ENCODE measurements around the gene ATP5F1D.

DNA sequence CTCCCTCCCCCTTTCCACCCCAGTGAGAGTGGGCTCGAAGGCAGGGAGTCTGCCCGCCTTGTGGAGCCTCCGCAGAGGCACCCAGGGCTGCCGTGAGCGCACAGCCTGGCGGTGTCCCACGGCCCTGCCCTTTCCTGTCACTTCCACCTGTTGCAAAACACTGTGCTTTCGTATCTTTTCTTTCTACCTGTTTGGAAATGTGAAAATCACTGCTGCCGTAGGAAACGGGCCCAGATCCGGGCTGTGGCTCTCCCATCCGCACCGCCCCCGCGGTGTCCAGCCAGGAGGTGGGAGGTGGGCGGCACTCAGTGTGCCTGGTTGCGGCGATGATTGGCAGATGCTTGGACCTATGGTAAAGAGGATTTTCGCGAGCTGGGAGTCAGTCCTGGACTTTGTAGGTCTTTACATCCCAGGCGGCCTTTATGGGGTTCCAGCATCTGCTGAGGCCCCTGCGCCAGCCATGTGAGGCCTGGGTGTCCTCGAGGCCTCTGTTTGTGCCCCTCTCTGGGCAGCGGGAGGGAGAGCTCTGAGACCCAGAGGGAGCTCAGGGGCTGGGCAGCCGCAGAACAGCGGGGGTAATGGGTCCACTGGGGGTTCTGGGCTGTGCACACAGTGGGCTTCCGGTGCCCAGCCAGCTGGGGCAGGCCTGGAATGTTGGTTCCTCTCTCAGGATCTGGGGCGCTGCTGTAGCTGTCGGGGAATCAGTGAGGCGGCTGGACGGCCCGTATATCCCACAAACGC, 29.9 kb upstream of the ATP5F1D start:
- TF ChIP-seq, protein P1, sequence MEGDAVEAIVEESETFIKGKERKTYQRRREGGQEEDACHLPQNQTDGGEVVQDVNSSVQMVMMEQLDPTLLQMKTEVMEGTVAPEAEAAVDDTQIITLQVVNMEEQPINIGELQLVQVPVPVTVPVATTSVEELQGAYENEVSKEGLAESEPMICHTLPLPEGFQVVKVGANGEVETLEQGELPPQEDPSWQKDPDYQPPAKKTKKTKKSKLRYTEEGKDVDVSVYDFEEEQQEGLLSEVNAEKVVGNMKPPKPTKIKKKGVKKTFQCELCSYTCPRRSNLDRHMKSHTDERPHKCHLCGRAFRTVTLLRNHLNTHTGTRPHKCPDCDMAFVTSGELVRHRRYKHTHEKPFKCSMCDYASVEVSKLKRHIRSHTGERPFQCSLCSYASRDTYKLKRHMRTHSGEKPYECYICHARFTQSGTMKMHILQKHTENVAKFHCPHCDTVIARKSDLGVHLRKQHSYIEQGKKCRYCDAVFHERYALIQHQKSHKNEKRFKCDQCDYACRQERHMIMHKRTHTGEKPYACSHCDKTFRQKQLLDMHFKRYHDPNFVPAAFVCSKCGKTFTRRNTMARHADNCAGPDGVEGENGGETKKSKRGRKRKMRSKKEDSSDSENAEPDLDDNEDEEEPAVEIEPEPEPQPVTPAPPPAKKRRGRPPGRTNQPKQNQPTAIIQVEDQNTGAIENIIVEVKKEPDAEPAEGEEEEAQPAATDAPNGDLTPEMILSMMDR (IDR thresholded peaks at IDR 0.05): no peak
- TF ChIP-seq POLR2A (IDR thresholded peaks at IDR 0.05): no peak
- TF ChIP-seq EP300 (IDR thresholded peaks at IDR 0.05): no peak
